Measurements from ENCODE around the gene LPAR4.

Gene LPAR4

DNA sequence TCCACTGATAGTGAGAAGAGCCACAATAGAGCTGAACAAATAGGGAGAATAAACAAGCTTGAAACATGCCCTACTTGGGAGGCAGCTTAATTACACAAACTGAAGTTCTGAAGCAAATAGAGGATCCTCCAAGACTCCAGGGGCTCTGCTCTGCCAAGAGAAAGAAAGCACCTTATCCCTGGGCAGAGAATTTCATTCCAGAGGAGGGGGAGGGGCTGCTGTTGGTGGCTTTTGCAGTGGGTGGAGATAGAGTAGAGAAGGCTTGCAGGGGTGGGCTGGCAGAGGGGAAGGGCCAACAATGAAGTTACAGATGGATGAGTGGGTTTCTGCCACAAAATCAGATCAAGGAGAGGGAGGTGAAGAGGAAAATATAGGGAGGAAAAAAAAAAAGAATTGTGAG is 1.0 kb upstream of the LPAR4 start:
- H3K4me3 ChIP-seq (ENCODE audit: low read depth, low read length), result no peak overlapping the region
- TF ChIP-seq, protein P1, sequence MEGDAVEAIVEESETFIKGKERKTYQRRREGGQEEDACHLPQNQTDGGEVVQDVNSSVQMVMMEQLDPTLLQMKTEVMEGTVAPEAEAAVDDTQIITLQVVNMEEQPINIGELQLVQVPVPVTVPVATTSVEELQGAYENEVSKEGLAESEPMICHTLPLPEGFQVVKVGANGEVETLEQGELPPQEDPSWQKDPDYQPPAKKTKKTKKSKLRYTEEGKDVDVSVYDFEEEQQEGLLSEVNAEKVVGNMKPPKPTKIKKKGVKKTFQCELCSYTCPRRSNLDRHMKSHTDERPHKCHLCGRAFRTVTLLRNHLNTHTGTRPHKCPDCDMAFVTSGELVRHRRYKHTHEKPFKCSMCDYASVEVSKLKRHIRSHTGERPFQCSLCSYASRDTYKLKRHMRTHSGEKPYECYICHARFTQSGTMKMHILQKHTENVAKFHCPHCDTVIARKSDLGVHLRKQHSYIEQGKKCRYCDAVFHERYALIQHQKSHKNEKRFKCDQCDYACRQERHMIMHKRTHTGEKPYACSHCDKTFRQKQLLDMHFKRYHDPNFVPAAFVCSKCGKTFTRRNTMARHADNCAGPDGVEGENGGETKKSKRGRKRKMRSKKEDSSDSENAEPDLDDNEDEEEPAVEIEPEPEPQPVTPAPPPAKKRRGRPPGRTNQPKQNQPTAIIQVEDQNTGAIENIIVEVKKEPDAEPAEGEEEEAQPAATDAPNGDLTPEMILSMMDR (IDR thresholded peaks at IDR 0.05; ENCODE audit: insufficient read depth, low read depth, low read length, missing control alignments), result no peak
- no peak for DNase-seq (ENCODE audit: low read depth)

GRCh38 chrX:78747971-78748370 is 451 bp downstream of the LPAR4 start:
- TF ChIP-seq, protein P1 (IDR thresholded peaks at IDR 0.05; ENCODE audit: insufficient read depth, low read depth, low read length, missing control alignments), result no peak
- no peak for DNase-seq (ENCODE audit: low read depth)
- H3K4me3 ChIP-seq (ENCODE audit: low read depth, low read length), result no peak overlapping the region

DNA sequence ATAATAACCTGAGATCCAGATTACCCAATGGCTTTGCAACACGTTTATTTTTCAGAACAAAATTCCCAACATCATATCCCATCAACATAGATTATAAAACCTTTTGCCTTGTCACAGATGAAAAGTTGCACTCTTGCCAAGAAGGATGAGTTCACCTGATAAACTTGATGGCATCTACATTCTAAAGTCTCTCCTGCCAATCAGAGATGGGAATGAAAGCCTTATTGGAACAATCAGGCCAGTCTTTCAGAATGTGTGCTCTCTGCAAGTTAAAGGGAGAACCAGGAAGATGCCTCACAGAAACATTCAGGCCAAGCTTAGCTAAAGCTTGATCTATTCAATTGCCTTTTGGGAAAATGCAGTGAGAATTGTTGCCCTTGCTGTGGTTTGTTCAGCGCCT is 1.3 kb downstream of the LPAR4 start:
- no peak for DNase-seq (ENCODE audit: low read depth)
- no peak overlapping the region for H3K4me3 ChIP-seq (ENCODE audit: low read depth, low read length)
- TF ChIP-seq, protein P1 (IDR thresholded peaks at IDR 0.05; ENCODE audit: insufficient read depth, low read depth, low read length, missing control alignments), result no peak

DNA sequence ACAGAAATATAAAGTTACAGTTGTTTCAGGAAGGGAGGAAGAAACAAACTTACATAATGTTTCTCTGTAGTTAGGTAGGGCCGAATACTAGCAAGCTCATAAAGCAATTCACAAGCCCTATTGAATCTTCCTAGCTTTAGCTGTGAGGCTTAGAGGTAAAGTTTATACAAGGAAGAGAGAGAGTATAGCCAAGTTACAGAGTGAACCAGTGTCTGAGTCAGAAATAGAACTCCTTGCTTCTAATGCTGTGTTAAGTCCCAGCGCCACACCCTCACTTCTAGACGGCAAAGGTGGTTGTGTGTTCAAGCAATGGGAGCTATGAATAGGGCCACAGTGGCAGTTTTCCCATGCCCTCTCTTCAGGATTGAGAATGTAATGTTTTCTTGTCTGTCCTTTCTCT is 6.1 kb downstream of the LPAR4 start:
- no peak for DNase-seq (ENCODE audit: low read depth)
- no peak overlapping the region for H3K4me3 ChIP-seq (ENCODE audit: low read depth, low read length)
- TF ChIP-seq, protein P1 (IDR thresholded peaks at IDR 0.05; ENCODE audit: insufficient read depth, low read depth, low read length, missing control alignments), result no peak

- DNase-seq (ENCODE audit: low read depth), result peak; percentile 46
- TF ChIP-seq, protein P1 (IDR thresholded peaks at IDR 0.05; ENCODE audit: insufficient read depth, low read depth, low read length, missing control alignments), result no peak
- no peak overlapping the region for H3K4me3 ChIP-seq (ENCODE audit: low read depth, low read length)
Observed at GRCh38 chrX:78754917-78755316, 7.4 kb downstream of the LPAR4 start.

DNA sequence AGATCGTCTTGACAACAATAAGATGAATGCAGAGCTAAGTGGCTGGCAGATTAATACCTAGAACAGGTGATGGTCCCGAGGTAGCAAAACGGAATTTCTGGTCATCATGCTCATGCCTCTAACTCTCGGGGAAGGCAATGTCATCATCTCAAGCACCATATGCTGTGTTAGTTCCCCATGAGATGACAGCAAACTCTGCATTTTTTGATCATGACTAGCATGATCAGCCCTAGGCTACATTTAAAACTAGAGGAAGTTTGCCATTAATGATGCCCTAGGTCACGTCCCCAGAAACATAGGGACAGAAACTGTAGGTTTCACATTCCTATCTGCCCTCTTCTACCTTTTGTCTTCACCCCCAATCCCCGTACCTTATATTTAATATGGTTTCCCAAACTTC is 11.6 kb downstream of the LPAR4 start:
- TF ChIP-seq, protein P1 (IDR thresholded peaks at IDR 0.05; ENCODE audit: insufficient read depth, low read depth, low read length, missing control alignments), result no peak
- DNase-seq (ENCODE audit: low read depth), result no peak
- no peak overlapping the region for H3K4me3 ChIP-seq (ENCODE audit: low read depth, low read length)

- DNase-seq (ENCODE audit: low read depth), result no peak
- TF ChIP-seq, protein P1 (IDR thresholded peaks at IDR 0.05; ENCODE audit: insufficient read depth, low read depth, low read length, missing control alignments), result no peak
- H3K4me3 ChIP-seq (ENCODE audit: low read depth, low read length), result no peak overlapping the region
Observed at GRCh38 chrX:78769101-78769755, 21.7 kb downstream of the LPAR4 start.

Measured in GM12865 (cell line).